Endometrial microvascular endothelial cells (primary cell): Measurements from ENCODE around the gene WDR49. TPM values are rescaled to one million over a fixed set of nuclear protein-coding genes. Genes with fewer than 3 reads are reported as not detected.

Experiments
- in situ Hi-C: cut with HindIII; loops from 2 replicates; pipeline ENCODE4 v1.10.0; 2017; ENCODE audit warnings: low sequenced_read_pairs, low pct_unique_long_range_greater_than_20kb; ENCODE audit errors: inconsistent ontology term
- total RNA-seq: library from RNA; depleted of rRNA; stranded (reverse); fragments of >200 nt; gene quantifications from one replicate; pipeline ENCODE4 v1.2.3, GENCODE V29; 2015; ENCODE audit errors: inconsistent ontology term

The WDR49 gene
- total RNA-seq, 1 donor from 2014 or later, result not detected

- in situ Hi-C loops, result no loop called here
Measured at GRCh38 chr3:167445491-167445890, 208.3 kb downstream of the WDR49 start.

- in situ Hi-C loops, result no loop called here
Measured at GRCh38 chr3:167441256-167441655, 212.5 kb downstream of the WDR49 start.

- in situ Hi-C loops, result no loop called here
Measured at GRCh38 chr3:167437428-167438139, 216.2 kb downstream of the WDR49 start.

Other genes with a start within 250 kb of the WDR49 start
- gene SERPINI2, start 179.9 kb downstream of the WDR49 start, total RNA-seq, result not detected
- gene PDCD10, start 81.0 kb upstream of the WDR49 start, total RNA-seq, result 46.9 TPM
- 0.65 TPM for gene SERPINI1, start 81.8 kb upstream of the WDR49 start, total RNA-seq